ENCODE results near the gene DPEP3. TPM values are rescaled to one million over a fixed set of nuclear protein-coding genes. Genes with fewer than 3 reads are reported as not detected.
"Not testable (repeated sequence)": the region's sequence is repeated elsewhere in the genome, so short reads cannot be mapped to it uniquely, and the experiment has no call there.

Gene DPEP3
- polyA plus RNA-seq, 1 donor, result 0.09 TPM

GRCh38 chr16:67944690-67945391 is 35.5 kb downstream of the DPEP3 start:
- Histone ChIP-seq H3K4me1 (ENCODE audit: control insufficient read depth, insufficient read depth, low read length) (peaks cover 11% of the 10 kb centered on the region), H3K27ac (ENCODE audit: low read length) (no peak overlapping the region), H3K36me3 (ENCODE audit: control insufficient read depth, insufficient read depth, low read length) (peaks cover 53% of the 10 kb centered on the region), H3K9me3 (ENCODE audit: control insufficient read depth, low read depth, low read length) (peaks cover 10% of the 10 kb centered on the region), H3K4me3 (ENCODE audit: low read length) (no peak overlapping the region), H3K27me3 (ENCODE audit: control insufficient read depth, insufficient read depth, low read length) (no peaks in the 10 kb centered on the region)
- no peak for DNase-seq
- WGBS (ENCODE audit: insufficient coverage, low lambda C conversion rate), result no CpG with 5 or more reads among the region's 24 CpGs

- DNase-seq, result no peak
- Histone ChIP-seq H3K4me1 (ENCODE audit: control insufficient read depth, insufficient read depth, low read length) (peaks cover 11% of the 10 kb centered on the region), H3K36me3 (ENCODE audit: control insufficient read depth, insufficient read depth, low read length) (peaks cover 48% of the 10 kb centered on the region), H3K9me3 (ENCODE audit: control insufficient read depth, low read depth, low read length) (peaks cover 10% of the 10 kb centered on the region), H3K27ac (ENCODE audit: low read length) (no peak within 1 kb of the TSS), H3K27me3 (ENCODE audit: control insufficient read depth, insufficient read depth, low read length) (no peaks in the 10 kb centered on the region), H3K4me3 (ENCODE audit: low read length) (no peak within 1 kb of the TSS)
- WGBS (ENCODE audit: insufficient coverage, low lambda C conversion rate), result no CpG with 5 or more reads among the region's 23 CpGs
Measured at GRCh38 chr16:67943619-67944504, 36.4 kb downstream of the DPEP3 start, which contains the start of gene LCAT. Gene LCAT, minus strand, starts transcription at chr16:67944120. Its CDS starts 19 bp downstream, at chr16:67944101.

GRCh38 chr16:67943256-67943618 is 37.1 kb downstream of the DPEP3 start:
- Histone ChIP-seq H3K36me3 (ENCODE audit: control insufficient read depth, insufficient read depth, low read length) (peaks cover 42% of the 10 kb centered on the region), H3K27ac (ENCODE audit: low read length) (no peak overlapping the region)

GRCh38 chr16:67942510-67943255 is 37.6 kb downstream of the DPEP3 start:
- H3K27ac ChIP-seq (ENCODE audit: low read length), result no peak overlapping the region
- no peaks in the 10 kb centered on the region for H3K27me3 ChIP-seq (ENCODE audit: control insufficient read depth, insufficient read depth, low read length)
- no peak overlapping the region for H3K4me3 ChIP-seq (ENCODE audit: low read length)
- peaks cover 11% of the 10 kb centered on the region for H3K4me1 ChIP-seq (ENCODE audit: control insufficient read depth, insufficient read depth, low read length)
- DNase-seq, result no peak
- WGBS (ENCODE audit: insufficient coverage, low lambda C conversion rate), result no CpG with 5 or more reads among the region's 27 CpGs
- H3K9me3 ChIP-seq (ENCODE audit: control insufficient read depth, low read depth, low read length), result peaks cover 10% of the 10 kb centered on the region
- peaks cover 37% of the 10 kb centered on the region for H3K36me3 ChIP-seq (ENCODE audit: control insufficient read depth, insufficient read depth, low read length)

More at GRCh38 chr16:67943256-67943618, 37.1 kb downstream of the DPEP3 start:
- H3K9me3 ChIP-seq (ENCODE audit: control insufficient read depth, low read depth, low read length), result peaks cover 10% of the 10 kb centered on the region
- peaks cover 11% of the 10 kb centered on the region for H3K4me1 ChIP-seq (ENCODE audit: control insufficient read depth, insufficient read depth, low read length)
- no peaks in the 10 kb centered on the region for H3K27me3 ChIP-seq (ENCODE audit: control insufficient read depth, insufficient read depth, low read length)
- DNase-seq, result no peak
- H3K4me3 ChIP-seq (ENCODE audit: low read length), result no peak overlapping the region
- no CpG with 5 or more reads among the region's 6 CpGs for WGBS (ENCODE audit: insufficient coverage, low lambda C conversion rate)

GRCh38 chr16:67942200-67942509 is 38.1 kb downstream of the DPEP3 start:
- peak in 1 of 2 donors; percentile 33 for DNase-seq
- peaks cover 15% of the 10 kb centered on the region for H3K4me1 ChIP-seq (ENCODE audit: control insufficient read depth, insufficient read depth, low read length)
- H3K9me3 ChIP-seq (ENCODE audit: control insufficient read depth, low read depth, low read length), result peaks cover 5% of the 10 kb centered on the region
- no peaks in the 10 kb centered on the region for H3K27me3 ChIP-seq (ENCODE audit: control insufficient read depth, insufficient read depth, low read length)
- WGBS (ENCODE audit: insufficient coverage, low lambda C conversion rate), result no CpG with 5 or more reads among the region's 6 CpGs
- peaks cover 31% of the 10 kb centered on the region for H3K36me3 ChIP-seq (ENCODE audit: control insufficient read depth, insufficient read depth, low read length)
- H3K27ac ChIP-seq (ENCODE audit: low read length), result no peak overlapping the region
- no peak overlapping the region for H3K4me3 ChIP-seq (ENCODE audit: low read length)

GRCh38 chr16:67941469-67942199 is 38.7 kb downstream of the DPEP3 start:
- H3K36me3 ChIP-seq (ENCODE audit: control insufficient read depth, insufficient read depth, low read length), result peaks cover 26% of the 10 kb centered on the region

GRCh38 chr16:67940446-67941089 is 39.7 kb downstream of the DPEP3 start:
- Histone ChIP-seq H3K27ac (ENCODE audit: low read length) (no peak overlapping the region), H3K9me3 (ENCODE audit: control insufficient read depth, low read depth, low read length) (no peaks in the 10 kb centered on the region), H3K27me3 (ENCODE audit: control insufficient read depth, insufficient read depth, low read length) (no peaks in the 10 kb centered on the region), H3K36me3 (ENCODE audit: control insufficient read depth, insufficient read depth, low read length) (peaks cover 18% of the 10 kb centered on the region), H3K4me1 (ENCODE audit: control insufficient read depth, insufficient read depth, low read length) (peaks cover 19% of the 10 kb centered on the region), H3K4me3 (ENCODE audit: low read length) (no peak overlapping the region)
- WGBS (ENCODE audit: insufficient coverage, low lambda C conversion rate), result 100% methylated on average over 2 of the region's 5 CpGs
- no peak for DNase-seq

More at GRCh38 chr16:67941469-67942199, 38.7 kb downstream of the DPEP3 start:
- no peak for DNase-seq
- H3K9me3 ChIP-seq (ENCODE audit: control insufficient read depth, low read depth, low read length), result peaks cover under 1% of the 10 kb centered on the region
- H3K4me3 ChIP-seq (ENCODE audit: low read length), result no peak overlapping the region
- no peak overlapping the region for H3K27ac ChIP-seq (ENCODE audit: low read length)
- H3K4me1 ChIP-seq (ENCODE audit: control insufficient read depth, insufficient read depth, low read length), result peaks cover 19% of the 10 kb centered on the region
- WGBS (ENCODE audit: insufficient coverage, low lambda C conversion rate), result no CpG with 5 or more reads among the region's 9 CpGs
- no peaks in the 10 kb centered on the region for H3K27me3 ChIP-seq (ENCODE audit: control insufficient read depth, insufficient read depth, low read length)

- Histone ChIP-seq H3K27ac (ENCODE audit: low read length) (no peak overlapping the region), H3K4me1 (ENCODE audit: control insufficient read depth, insufficient read depth, low read length) (peaks cover 26% of the 10 kb centered on the region), H3K4me3 (ENCODE audit: low read length) (no peak overlapping the region), H3K9me3 (ENCODE audit: control insufficient read depth, low read depth, low read length) (no peaks in the 10 kb centered on the region), H3K36me3 (ENCODE audit: control insufficient read depth, insufficient read depth, low read length) (peaks cover 15% of the 10 kb centered on the region), H3K27me3 (ENCODE audit: control insufficient read depth, insufficient read depth, low read length) (no peaks in the 10 kb centered on the region)
- DNase-seq, result no peak
- no CpG with 5 or more reads among the region's 33 CpGs for WGBS (ENCODE audit: insufficient coverage, low lambda C conversion rate)
Measured at GRCh38 chr16:67939507-67940445, 40.5 kb downstream of the DPEP3 start.

- H3K36me3 ChIP-seq (ENCODE audit: control insufficient read depth, insufficient read depth, low read length), result peaks cover 25% of the 10 kb centered on the region
- H3K9me3 ChIP-seq (ENCODE audit: control insufficient read depth, low read depth, low read length); H3K4me3 ChIP-seq (ENCODE audit: low read length); DNase-seq; H3K27me3 ChIP-seq (ENCODE audit: control insufficient read depth, insufficient read depth, low read length); H3K27ac ChIP-seq (ENCODE audit: low read length): not testable (repeated sequence)
- WGBS (ENCODE audit: insufficient coverage, low lambda C conversion rate), result 100% methylated on average over 1 of the region's 5 CpGs
- peaks cover 15% of the 10 kb centered on the region for H3K4me1 ChIP-seq (ENCODE audit: control insufficient read depth, insufficient read depth, low read length)
Measured at GRCh38 chr16:67937713-67938112, 42.6 kb downstream of the DPEP3 start.

Measured in large intestine (tissue), 3 donors.